CD4-positive, alpha-beta T cell treated with Interleukin-4 for 1 hour (primary cell): ENCODE results near the gene TNFRSF6B.
"Not testable (repeated sequence)": the region's sequence is repeated elsewhere in the genome, so short reads cannot be mapped to it uniquely, and the experiment has no call there.

Experiments used
- DNase-seq, 2 donors: peaks; one replicate each; pipeline ENCODE4 v3.0.0-alpha.2; 2020 to 2022

TNFRSF6B gene

DNA sequence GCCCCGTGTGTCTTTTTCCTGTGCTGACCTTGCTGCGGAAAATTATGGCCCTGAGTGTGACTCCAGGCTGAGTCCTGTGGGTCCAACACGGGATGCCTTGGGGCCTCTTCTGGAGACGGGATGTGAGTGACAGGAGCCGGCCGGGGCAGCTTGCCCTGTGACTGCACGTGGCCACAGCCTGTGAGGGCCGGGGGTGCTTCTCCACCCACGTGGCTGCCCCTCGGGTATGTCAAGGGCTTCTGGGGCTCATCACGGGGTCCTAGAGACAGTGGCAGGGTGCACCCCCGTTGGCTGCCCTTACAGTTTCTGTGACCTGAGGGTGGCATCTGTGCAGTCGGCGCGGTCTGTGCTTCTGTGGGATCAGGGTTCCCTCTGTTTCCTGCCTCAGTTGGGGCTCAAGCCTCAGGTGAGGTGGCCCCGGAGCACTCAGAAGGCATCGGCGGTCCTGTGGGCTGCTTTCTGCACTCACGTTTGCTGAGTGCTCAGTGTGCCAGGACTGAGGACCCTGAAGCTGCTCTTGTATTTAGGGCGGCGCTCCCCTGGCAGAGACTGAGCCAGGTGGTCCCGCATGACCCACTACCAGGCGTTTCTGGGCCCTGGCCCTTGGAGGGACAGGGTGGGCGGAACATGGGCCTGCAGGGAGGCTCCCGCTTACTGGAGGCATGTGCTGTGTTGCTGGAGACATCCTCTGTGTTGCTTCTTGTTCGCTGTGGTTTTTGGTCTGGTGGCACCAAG lies 33.0 kb upstream of the TNFRSF6B start:
- no peak for DNase-seq

DNA sequence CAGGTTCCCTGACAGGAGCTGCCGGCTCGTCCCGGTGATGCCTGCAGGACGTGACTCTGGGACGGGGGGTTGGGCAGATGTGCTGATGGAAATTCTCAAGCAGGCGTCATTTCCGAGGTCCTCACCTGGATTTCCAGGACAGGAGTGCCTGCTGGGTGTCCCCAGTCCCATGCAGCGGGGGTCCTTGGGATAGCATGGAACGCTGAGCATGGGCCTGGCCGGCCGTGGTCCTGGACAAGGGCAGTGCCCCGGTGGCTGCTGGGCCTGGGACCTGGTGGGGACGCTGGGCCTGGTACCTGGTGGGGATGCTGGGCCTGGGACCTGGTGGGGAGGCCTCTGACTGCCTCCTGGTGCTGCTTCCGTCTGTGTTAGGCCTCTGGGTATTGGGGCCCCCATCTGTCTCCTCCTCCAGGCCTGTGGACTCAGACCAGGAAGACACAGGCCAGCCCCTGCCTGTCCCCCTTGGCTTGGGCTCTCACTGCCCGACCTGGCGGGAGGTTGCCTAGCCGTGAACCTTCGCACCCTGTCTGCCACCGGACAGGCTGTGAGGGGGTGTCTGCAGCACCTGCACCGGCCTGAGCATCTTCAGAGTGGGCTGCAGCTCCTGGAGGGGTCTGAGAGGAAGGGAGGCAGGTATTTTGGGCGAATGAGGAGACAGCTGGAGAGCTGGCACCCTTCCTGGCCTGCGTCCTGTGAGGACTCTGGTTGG lies 32.2 kb upstream of the TNFRSF6B start:
- no peak for DNase-seq

GRCh38 chr20:63664861-63665594 lies 31.4 kb upstream of the TNFRSF6B start:
- DNase-seq = no peak

- no peak for DNase-seq
Measured at GRCh38 chr20:63665708-63666107, 30.7 kb upstream of the TNFRSF6B start.

DNA sequence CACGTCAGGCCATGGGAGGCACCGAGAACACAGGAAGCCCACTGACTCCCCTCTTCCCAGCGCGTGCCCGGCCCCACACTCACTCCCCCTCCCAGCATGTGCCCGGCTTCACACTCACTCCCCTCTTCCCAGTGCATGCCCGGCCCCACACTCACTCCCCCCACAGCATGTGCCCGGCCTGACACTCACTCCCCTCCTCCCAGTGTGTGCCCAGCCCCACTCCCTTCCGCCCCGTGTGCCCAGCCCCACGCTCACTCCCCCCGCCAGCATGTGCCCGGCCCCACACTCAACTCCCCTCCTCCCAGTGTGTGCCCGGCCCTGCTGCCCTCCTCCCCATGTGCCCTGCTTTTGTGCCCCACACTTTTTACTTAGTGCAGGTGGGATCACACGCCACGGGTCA lies 28.6 kb upstream of the TNFRSF6B start:
- DNase-seq = no peak

DNA sequence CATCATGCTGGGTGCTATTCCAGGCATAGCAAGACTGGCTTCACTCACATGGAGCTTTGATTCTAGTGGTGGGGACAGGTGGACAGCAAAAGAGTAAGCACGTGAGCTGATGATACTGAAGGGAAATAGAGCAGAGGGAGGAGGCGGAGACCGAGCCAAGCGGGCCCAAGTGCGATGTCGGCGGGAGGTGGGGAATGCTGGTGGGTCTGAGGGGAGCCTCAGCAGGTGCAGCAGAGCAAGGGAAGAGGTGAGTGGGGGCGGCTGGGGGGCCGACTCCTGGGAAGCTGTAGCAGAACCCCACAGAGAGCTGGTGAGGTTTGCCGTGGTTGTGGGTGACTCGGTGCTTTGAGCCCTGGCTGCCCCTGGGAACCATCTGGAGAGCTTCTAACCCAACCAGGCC lies 28.1 kb upstream of the TNFRSF6B start:
- DNase-seq = no peak

GRCh38 chr20:63671695-63672094 lies 24.8 kb upstream of the TNFRSF6B start:
- not testable (repeated sequence) for DNase-seq

GRCh38 chr20:63672666-63673065 lies 23.8 kb upstream of the TNFRSF6B start:
- DNase-seq = no peak

GRCh38 chr20:63673951-63674350 lies 22.5 kb upstream of the TNFRSF6B start:
- DNase-seq = no peak

DNA sequence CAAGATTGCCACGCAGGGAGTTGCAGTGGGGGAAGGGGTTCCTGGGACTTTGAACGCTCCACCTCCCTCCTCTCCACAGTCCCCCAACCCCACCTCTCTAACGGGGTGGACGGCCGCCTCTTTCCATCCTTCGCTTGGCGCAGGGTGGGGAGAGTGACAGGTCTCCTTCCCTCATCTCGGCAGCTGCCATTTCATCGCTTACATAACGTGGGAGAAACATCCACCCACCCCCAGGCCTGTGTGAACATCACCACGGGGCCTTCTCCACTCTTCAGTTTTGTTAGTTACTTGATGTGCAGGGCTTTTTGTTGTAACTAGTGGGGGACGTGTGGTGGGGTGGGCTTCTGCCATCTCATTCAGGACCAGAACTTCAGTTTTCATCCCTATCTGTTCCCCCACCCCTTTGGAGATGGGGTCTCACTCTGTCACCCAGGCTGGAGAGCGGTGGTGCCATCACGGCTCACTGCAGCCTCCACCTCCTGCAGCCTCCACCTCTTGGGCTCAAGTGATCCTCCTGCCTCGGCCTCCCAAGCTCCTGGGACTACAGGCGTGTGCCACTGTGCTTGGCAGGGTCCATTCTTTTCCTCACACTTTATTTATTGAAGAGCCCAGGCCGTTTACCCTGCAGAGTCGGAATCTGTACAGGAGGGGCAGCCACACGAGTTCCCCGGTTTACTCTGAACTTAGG lies 20.6 kb upstream of the TNFRSF6B start:
- DNase-seq = no peak

- no peak for DNase-seq
Measured at GRCh38 chr20:63678071-63678470, 18.4 kb upstream of the TNFRSF6B start.

DNA sequence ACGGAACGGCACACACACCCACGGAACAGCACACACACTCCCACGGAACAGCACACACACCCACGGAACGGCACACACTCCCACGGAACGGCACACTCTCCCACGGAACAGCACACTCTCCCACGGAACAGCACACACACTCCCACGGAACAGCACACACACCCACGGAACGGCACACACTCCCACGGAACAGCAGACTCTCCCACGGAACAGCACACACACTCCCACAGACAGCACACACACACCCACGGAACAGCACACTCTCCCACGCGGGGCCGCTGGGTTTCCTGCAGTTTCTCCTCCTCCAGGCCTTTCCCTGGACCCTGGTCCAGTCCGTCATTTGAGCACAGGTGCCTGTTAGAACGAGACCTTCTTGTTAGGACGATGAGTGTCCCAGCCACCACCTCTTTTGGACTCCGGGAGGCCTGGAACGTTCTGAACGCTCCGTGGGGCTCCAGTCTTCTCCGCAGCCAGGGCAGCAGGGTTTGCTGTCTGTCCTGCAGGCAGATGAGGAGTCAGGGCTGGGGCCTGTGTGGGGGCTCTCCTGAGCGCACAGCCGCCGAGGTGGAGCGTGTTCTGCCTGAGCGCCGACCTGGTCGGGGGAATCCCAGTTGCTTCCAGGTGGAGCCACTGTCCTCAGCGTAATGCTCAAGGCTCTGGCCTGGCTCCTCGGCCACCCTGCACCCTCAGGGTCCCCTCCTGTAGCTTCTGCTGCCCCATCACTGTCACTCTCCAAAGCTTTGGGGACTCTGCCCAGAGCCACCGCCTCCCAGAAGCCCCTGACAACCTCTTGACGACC lies 17.6 kb upstream of the TNFRSF6B start:
- DNase-seq = no peak

DNA sequence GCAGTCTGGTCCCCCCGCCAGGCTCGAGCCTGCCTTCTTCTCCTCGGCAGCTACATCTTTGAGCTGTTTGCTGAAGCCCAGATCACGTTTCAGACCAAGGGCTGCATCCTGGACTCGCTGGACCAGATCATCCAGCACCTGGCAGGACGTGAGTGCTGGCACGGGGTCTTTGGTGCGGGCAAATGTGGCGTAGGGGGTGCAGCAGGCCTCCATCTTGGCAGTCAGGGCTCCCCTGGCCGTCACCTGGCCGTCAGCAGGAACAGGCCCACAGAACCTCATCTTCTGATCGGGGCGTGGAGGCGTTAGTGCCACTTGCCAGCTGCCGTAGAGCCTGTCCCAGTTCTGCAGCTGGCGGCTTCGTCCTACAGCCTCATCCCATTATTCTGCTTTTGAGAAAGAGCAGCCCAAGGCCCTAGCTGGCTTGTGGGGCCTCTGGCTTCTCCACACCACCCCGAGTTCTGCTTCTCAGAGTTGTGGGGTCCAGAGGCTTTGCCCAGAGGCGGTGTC lies 16.6 kb upstream of the TNFRSF6B start:
- no peak for DNase-seq

DNA sequence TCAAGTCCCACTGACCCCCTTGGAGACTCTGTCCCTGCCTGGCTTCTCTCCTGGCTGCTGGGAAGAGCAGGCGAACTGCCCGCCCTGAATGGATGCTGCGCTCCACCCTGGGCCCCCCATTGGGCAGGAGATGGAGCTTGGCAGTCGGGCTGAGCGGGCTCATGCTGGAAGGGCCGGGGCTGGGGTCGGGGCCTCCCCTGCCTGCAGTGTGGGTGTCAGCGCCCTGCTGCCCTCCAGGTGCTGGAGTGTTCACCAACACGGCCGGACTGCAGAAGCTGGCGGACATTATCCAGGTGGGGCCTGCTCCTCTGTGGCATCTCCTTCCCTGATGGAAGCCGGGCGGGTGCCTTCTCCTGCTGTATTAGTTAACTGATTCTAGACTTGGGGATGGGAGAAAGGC lies 16.0 kb upstream of the TNFRSF6B start:
- DNase-seq = no peak

GRCh38 chr20:63680857-63681608 lies 15.4 kb upstream of the TNFRSF6B start:
- no peak for DNase-seq

- DNase-seq = no peak
Measured at GRCh38 chr20:63681609-63682142, 14.8 kb upstream of the TNFRSF6B start.

DNA sequence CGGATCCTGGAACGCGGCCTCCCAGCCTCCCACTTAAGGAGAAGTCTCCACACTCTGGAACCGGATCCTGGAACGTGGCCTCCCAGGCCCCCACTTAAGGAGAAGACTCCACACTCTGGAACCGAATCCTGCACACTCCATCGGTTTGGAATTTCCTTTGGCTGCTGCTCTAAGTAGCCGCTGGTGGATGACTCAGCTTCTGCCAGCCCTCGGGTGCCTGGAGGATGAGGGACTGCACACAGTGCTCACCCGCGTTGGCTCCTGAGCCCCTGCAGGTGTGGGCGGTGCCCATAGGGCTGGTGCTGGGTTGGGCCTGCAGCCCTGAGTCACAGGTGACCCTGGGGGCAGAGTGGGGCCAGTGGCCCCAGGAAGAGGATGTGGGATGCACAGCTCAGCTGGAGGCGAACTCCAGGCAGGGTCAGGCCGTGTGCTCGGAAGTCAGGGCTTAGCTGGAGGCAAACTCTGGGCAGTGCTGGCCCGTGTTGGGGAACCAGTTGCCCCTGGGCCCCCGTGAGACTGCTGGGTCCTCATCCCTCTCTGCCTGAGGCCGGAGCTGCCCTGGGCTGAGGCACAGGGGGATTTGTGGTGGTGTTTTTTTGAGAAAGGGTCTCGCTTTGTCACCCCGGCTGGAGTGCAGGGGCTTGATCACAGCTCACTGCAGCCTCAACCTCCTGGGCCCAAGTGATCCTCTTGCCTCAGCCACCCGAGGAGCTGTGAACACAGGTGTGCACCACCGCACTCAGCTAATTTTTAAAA lies 13.9 kb upstream of the TNFRSF6B start:
- DNase-seq = no peak

DNA sequence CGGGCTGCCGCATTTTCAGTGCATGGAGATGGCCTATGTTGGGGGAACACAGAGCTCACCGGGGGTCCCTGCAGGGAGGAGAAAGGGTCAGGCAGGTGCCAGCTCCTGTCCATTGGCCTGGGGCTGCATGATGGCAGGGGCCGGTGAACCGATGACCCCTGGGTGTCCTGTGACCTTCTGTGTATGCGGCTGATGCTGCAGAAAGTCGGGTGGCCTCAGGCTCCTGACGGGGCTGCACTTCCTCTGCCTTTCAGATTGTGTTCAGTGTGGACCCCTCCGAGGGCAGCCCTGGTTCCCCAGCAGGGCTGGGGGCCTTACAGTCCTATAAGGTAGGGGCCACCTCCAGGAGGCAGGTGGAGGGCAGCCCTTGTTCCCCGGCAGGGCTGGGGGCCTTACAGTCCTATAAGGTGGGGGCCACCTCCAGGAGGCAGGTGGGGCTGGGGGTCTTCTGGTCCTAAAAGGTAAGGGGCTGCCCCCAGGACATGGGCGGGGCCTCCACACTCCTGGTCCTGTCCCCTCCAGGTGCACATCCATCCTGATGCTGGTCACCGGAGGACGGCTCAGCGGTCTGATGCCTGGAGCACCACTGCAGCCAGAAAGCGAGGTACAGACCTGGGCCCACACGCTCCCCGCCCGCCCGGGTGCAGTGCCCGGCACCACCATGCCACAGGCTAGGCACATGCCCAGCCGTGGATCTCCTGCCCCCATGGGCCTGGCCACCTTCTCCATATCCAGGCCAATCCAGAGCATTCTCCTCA lies 11.0 kb upstream of the TNFRSF6B start:
- DNase-seq = no peak

DNA sequence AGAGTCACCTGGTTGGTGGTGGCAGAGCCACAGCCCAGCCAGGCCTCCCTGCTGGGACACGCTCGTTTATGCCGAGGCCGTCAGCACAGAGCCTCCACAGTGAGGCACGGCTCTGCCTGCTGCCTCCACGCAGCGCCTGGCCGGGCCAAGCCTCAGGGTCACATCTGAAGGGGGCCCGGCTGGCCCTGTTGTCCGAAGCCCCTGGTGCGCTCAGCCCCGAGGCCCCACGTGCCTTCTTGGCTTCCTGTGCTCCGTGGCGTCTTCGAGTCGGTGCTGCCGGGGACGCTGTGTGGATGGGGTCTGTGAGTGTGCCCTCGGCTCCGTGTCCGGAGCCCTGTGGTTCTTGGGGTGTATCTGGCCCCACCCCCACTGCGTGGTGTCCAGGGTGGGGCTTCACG lies 10.4 kb upstream of the TNFRSF6B start:
- no peak for DNase-seq
